ENCODE measurements around the gene IPO9.

IPO9 gene
- total RNA-seq: 95.1 to 148 (median 107) reads per million in 4 experiments

DNA sequence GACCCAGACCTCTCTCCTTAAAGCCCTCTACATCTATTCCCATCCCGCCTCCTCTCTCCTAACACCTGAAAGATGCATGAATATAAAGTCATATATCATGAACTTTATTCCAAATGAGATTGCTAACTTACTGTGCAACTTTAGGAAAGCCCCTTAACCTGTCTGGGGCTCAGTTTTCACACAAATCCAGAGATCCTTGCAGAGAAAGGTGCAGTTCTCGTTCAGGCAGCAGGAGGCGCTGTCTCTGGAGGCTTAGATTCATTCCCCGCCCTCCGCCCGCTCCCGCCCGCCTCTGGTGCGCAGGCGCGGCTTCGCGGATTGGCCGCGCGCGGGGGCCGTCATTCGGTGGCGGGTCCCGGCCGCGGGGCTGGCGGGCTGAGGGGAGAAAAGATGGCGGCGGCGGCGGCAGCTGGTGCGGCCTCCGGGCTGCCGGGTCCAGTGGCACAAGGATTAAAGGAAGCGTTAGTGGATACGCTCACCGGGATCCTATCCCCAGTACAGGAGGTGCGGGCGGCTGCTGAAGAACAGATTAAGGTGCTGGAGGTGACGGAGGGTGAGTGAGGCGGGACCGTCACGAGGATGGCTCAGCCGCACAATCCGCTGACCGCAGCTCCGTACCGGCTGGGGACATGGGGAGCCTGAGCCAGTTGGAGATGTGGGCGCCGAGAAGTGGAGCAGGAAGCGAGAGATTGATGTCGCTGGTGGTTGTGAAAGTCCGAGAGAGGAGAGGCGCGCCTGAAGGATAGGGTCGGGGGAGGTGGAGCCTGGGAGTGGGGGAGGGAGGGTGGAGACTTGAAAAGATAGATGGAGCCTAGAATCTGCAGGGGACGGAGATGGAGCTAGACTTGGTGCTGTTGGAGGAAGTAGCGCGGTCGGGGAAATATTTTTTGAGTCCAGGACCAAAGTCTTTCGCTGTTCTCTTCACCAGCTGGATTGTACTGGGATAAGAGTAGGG lies at the start of gene IPO9:
Gene IPO9, plus strand, starts transcription at position 338 of the 955 bp plus-strand sequence. Its CDS starts 53 bp downstream, at position 391.
- DNase-seq: peak; percentile 91

DNA sequence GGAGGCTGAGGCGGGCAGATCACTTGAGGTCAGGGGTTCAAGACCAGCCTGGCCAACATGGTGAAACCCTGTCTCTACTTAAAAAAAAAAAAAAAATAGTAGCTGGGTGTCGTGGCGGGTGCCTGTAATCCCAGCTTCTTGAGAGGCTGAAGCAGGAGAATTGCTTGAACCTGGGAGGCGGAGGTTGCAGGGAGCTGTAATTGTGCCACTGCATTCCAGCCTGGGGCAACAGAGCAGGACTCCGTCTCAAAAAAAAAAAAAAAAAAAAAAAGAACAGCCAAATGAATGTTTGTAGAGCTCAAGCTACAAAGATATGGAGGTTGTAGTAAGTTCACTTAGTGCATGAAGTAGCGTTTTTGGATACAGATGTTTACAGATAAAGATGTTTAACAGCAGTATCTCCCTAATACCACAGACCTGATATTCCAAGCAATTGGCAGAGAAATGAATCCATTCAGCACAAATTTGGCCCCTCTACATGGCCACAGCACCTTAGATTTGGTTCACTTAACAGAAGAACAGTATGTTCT lies 49.5 kb upstream of the IPO9 start:
- DNase-seq: no peak

DNA sequence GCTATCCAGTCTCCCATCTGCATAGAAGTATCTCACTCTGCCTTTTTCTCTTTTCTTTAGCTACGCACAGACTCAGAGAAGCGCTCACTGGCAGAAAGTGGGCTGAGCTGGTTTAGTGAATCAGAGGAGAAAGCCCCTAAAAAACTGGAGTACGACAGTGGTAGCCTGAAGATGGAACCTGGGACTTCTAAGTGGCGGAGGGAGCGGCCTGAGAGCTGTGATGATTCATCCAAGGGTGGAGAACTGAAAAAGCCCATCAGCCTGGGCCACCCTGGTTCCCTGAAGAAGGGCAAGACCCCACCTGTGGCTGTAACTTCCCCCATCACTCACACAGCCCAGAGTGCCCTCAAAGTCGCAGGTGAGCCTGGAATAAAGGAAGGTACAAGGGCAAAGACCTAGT lies 48.0 kb upstream of the IPO9 start:
- DNase-seq: no peak

DNA sequence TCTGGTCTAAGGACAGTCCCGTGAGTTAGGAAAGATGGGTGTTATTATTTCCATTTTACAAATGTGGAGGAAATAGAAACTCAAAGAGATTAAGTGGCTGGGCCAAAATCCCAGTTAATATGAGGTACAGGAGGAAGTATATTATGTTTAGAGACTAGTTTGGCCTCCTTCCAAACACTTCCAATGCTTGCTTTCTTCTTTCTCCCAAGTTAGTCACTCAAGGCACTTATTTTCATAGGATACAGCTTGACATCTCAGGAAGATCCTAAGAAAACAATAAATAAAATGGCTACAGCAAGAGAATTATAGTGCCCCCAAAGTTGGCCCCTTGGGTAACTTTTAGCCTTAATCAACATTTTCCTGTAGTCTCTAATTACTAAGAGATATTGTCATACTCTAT lies 47.5 kb upstream of the IPO9 start:
- no peak for DNase-seq

DNA sequence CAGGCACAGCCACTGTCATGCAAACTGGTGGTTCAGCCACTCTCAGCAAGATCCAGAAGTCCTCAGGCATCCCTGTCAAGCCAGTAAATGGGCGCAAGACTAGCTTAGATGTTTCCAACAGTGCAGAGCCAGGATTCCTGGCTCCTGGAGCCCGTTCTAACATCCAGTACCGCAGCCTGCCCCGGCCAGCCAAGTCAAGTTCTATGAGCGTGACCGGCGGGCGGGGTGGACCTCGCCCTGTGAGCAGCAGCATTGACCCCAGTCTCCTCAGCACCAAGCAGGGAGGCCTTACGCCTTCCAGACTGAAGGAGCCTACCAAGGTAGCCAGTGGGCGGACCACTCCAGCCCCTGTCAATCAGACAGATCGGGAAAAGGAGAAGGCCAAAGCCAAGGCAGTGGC lies 46.6 kb upstream of the IPO9 start:
- no peak for DNase-seq

DNA sequence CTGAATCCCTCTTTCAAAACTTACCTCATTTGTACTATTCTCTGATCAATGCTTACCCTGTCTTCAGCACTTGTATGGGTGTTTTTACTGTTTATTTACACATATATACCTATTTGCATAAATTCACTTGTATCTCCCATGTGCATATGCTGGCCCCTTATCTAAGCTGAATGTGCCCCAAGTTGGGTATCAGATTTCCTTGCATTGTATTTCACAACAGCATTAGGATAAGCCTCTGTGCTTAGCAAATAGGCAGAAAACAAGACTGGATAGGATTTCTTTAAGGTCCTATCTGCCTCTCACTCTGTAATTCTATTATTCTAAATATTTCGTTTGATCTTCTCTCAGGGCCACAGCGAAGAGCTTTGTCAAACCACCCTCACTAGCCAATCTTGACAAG lies 45.9 kb upstream of the IPO9 start:
- no peak for DNase-seq

DNA sequence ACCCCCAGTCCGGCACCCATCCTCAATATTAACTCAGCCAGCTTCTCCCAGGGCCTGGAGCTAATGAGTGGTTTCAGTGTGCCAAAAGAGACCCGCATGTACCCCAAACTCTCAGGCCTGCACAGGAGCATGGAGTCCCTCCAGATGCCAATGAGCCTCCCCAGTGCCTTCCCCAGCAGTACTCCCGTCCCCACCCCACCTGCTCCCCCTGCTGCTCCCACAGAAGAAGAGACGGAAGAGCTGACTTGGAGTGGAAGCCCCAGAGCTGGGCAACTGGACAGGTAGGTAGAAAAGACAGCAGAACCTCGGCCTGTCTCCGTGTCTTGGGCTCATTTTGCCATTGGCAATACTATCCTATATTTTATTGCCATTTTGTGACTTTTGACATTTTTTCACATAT lies 45.4 kb upstream of the IPO9 start:
- no peak for DNase-seq

DNA sequence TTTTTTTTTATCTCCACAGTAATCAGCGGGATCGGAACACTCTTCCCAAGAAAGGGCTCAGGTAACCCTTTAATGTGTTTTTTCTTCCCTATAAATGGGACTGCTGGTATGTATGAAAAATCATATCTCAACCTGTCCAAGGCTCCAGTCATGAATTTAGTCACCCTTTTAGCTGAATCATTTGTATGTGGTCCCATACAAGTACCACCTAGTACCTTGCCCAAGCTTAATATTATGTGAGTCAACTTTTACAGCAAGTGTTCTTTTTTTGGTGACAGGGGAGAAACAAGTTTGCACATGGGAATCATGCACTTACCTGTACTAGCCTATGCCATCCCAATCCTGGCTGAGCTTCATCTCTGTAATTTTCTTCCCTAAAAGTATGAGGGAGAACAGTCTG lies 43.7 kb upstream of the IPO9 start:
- no peak for DNase-seq

DNA sequence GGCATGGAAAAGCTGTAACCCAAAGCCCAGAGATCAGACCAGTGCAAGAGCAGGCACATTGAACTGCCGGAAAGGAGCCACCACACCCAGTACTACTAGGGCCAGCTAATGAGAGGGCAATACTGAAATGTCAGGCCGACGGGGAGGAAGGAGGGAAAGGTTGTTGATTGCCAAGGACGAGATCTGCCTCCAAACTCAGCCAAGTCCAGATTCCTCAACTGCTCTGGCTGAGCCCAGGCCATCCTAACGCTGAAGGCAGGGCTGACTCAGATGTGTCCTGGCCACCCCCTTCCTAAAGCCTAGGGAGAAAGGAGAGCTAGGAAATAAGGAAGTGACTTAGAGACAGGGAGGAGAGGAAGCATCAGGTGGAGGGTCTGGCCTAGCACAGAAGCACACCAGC lies 42.1 kb upstream of the IPO9 start:
- DNase-seq: no peak

DNA sequence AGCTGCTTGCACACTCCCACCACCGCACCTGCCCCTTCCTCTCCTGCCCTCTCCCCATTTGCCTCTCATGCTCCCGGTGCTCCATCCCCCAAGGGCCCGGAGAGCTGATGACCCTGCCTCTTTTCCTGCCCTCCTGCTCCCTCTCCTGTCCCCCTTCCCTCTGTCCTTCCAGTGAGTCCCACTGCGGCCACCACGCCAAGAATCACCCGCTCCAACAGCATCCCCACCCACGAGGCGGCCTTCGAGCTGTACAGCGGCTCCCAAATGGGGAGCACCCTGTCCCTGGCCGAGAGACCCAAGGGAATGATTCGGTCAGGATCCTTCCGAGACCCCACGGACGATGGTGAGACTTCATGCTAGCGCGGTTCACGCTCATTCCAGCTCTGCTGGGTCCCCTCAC lies 40.7 kb upstream of the IPO9 start:
- no peak for DNase-seq

DNA sequence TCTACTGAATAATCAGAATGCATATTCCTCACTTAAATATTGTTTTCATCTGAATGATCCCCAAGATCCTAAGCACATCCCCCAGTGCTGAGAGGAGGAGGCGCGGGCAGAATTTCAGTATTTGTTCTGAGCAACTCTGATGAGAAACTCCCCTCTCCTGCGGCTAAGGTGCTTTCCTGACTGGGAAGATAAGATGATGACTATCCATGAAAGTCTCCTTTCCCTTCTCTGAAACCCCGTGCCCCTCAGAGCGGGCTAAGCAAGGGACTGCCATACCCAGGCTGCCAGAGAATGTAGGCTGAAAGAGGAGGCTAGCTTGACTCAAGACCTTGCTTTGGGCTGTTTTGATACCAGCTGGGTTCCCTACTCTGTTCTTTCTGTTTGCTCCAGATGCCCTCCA lies 39.7 kb upstream of the IPO9 start:
- no peak for DNase-seq

DNA sequence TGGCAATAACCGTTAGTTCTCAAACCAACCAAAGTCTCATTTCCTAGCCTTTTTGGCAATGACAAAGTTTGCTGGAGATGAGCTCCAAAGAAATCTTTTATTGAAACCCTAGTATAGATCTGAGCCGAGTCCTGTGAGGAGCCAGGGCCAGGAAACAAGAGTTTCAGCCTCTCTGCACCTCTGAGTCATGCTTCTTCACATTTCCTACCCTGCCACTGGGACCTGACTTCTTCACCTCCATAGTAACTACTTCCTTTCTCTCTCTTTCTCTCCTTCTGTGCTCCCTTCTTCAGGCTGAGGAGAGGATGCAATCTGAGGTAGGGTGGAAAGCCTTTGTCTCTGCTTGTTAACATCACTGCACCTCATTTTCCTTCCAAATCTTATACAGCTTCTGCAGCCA lies 38.7 kb upstream of the IPO9 start:
- no peak for DNase-seq

DNA sequence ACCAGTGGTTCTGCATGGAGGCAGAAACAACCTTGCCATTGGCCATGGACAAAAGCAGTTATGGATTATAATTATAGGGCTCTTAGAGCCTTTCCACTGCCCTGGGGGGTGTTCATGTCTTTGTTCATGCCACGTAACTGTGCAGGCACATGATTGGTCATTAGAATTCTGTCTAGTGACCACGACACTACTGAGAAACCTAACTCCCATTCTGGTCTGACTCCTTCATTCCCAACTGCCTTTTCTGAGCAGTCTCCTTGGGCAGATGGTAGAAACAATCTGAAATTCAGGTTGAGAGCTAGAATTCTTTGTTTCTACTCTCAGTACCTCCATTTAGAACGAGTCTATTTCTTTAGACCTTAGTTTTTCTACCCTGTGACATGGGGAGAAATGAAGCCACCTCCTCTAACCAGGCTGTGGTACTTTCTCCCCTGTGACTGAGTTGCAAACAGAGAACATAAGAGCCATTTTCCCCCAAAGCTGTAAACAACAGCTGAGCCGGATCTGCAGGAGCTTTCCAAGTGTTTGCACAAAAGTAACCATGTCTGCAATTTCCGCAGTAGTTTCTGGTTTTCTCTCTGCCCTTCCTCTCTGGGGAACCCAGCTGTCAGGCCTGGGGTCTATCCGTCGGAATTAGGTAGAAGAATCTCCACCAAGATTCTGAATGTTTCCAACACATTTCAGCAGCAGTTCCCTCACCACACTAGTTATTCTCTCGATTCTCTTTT lies 37.7 kb upstream of the IPO9 start:
- DNase-seq: no peak

DNA sequence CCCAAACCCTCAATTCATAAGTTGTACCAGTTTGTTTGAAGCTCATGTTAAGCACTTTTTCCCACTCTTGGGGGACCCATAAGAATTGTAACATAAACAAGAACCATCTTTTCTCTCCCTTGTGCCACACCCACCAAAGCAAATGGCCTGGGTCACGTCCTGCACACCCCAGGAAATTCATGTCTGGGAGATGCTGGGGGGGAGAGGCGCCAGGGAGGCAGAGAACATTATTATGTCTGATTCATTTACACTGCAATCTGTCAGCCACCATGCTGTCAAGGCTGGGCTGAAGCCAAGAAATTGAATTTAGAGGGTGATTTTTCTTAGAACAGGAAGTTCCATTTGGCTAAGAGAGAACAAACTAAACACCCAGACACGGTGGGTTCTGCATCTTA lies 37.2 kb upstream of the IPO9 start:
- no peak for DNase-seq

DNA sequence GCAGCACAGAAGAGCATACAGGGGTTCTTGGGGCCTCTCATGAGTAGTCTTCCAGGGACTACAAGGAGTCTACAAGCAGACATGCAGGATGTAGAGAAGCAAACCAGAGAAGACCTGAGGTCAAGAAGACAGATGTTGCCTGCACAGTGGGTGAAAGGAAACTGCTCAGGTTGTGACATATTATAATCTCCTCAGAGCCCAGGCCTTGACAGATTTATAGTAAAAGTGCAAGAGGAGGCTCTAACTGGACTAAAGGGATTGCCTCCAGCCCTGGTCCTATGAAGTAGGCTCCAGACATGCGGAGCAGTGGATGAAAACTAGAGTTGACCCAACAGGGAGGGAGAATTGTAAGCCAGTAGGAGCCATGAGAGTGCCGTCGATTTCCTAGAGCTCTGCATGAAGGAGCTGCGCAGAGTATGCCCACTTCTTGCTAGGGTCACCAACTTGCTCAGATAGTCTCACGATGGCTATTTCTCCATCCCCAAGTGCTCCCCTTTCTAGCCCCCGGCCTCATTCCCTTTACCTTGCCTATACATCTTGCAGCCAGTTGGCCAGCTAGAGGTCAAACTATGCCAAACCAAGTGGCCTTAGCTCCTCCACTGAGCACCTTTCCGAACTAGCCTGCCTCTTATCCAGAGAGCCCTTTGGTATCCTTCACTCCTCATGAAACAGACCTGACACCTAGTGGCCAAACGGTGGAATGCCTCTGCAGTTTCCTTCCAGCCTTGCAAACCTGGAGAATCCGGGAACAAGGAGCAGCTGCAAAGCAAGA lies 36.2 kb upstream of the IPO9 start:
- peak; percentile 21 for DNase-seq

DNA sequence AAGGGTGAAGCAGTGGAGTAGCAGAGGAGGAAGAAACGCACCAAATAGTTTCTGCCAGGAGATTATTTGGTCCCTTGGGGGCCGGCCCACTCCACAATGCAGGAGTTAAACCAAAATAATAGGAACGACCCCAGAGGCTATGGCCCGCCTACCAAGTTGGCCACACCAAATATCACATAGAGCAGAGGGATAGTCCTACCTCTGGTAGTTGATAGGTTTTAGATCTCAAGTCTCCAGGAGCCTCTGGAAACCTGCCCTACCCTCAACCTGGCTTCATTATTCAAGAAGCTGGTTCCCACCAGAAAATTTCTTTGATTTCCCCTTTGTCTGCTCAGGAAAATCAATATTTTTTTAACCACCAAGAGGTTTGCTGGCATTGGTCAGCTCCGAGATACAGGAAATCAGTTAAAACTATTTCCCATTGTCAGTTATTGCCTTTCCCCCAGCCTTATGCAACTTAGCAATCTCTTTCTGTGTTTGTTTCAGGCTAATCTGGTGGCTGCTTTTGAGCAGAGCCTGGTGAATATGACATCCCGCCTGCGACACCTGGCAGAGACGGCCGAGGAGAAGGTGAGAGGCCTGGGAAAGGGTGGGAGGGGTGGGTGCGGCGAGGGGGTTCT lies 35.5 kb upstream of the IPO9 start:
- no peak for DNase-seq

DNA sequence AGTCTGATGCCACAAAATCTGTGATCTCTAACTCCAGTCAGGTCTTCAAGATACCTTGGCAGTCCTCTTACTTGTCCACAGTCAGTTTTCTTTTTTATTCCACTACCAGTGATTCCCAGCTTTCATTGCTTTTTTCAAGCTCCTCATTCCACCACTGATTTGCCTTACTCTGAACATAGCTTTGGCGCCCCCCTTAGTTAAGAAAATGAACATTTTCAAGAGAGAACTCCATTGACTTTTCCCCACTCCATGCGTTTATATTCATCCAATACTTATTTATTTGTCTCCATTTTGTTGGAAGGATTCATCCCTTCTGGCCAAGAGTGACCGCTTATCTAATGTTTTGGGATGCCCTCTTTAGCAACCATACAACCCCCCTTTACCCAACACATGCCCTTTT lies 33.9 kb upstream of the IPO9 start:
- DNase-seq: no peak

DNA sequence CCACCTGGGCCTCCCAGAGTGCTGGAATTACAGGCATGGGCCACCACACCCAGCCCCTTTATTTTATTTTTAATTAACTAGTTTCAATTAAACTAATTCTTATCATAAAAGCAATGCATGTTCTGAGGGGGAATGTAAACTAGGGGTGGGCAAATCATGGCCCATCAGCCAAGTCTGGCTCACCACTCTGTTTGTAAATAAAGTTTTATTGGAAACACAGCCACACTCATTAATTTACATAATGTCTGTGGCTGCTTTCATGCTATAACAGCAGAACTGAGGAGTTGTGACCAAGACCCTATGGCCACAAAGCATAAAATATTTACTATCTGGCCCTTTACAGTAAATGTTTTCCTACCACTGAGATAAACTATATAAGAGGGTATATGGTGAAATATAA lies 28.7 kb upstream of the IPO9 start:
- no peak for DNase-seq

DNA sequence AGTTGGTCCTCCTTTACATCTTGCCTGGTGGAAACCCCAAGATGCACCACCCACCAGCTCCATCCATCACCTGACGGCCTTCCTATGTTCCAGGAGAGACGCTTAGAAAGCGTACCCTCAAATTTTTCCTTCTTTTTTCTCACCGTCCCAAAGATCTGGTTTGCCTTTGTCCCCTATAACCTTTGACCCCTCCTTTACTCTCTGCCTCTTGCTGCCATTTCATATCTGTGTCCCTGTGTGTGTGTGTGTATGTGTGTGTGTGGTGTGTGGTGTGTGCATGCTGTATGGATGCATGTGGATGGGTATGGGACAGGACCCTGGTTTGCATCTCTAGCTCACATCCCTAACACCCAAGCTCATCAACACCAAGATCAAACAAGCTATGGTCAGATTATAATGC lies 22.2 kb upstream of the IPO9 start:
- DNase-seq: no peak

DNA sequence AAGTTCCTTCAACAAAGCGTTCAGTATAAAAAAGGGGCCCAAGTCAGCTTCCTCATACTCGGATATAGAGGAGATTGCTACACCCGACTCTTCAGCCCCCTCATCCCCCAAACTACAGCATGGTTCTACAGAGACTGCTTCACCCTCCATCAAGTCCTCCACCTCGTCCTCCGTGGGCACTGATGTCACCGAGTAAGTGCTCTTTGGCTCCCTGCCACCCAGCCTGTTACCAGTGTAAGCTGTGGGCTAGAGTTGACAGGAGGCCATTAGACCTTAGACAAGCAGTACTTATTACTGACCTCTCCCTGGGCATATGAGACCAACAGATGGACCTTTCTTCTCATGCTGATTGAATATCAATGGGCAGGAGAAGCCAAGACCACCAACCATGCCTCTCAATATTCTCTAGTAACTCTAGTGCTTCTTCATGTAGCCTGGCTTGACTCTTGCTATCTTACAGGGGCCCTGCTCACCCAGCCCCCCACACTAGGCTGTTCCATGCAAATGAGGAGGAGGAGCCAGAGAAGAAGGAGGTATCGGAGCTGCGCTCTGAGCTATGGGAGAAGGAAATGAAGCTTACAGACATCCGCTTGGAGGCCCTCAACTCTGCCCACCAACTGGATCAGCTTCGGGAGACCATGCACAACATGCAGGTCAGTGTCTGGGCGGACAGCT lies 20.9 kb upstream of the IPO9 start:
- no peak for DNase-seq

DNA sequence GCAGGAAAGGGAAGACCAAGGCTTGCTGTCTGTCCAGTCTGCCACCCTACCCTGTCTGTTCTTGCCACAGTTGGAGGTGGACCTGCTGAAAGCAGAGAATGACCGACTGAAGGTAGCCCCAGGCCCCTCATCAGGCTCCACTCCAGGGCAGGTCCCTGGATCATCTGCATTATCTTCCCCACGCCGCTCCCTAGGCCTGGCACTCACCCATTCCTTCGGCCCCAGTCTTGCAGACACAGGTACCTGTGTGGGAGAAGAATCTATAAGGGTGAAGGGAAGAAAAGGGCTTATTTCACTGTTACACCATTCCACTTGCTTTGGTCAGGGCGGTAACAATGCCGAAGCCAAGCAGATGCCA lies 20.3 kb upstream of the IPO9 start:
- DNase-seq: no peak

DNA sequence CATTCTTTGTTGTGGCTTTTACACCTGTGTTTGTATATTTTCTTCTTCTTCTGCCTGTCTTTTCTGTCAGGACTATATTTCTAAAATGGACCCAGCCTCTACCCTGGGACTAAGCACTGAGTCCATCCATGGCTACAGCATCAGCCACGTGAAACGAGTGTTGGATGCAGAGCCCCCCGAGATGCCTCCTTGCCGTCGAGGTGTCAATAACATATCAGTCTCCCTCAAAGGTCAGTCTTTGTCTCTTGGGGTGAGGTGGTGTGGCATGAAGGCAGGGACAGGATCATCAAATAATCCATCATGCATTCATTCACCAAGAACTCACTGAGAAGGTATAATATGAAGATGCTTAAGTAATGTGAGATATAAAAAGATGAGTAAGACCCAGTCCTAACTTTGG lies 19.1 kb upstream of the IPO9 start:
- DNase-seq: no peak
